NCI-H1105 treated with DMSO at 0.1 percent for 48 hours (cell line): ENCODE measurements around the gene EXOG.

Experiments used
- DNase-seq: peaks from one replicate; lab custom pipeline; 2025; lab: John Stamatoyannopoulos, UW

The EXOG gene

DNA sequence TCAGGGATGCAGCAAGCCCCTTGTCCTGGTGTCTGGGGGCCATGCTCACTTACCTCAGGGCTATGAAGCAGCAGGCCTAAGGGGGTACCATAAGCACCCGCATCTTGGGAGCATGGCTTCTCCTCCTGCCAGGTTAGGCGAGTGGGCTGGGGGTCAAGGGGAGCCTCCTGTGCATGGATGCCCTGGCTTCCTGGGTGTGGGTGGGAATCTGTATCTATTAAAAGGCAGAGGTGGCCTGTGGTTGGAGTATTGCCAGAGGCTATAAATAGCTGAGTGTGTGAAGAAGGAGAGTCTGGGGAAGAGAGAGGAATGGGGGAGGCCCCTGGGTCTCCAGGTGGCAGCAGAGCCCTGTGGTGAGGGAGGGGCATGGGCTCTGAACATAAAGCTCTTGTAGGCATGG lies 22.9 kb upstream of the EXOG start:
- peak; percentile 31 for DNase-seq

DNA sequence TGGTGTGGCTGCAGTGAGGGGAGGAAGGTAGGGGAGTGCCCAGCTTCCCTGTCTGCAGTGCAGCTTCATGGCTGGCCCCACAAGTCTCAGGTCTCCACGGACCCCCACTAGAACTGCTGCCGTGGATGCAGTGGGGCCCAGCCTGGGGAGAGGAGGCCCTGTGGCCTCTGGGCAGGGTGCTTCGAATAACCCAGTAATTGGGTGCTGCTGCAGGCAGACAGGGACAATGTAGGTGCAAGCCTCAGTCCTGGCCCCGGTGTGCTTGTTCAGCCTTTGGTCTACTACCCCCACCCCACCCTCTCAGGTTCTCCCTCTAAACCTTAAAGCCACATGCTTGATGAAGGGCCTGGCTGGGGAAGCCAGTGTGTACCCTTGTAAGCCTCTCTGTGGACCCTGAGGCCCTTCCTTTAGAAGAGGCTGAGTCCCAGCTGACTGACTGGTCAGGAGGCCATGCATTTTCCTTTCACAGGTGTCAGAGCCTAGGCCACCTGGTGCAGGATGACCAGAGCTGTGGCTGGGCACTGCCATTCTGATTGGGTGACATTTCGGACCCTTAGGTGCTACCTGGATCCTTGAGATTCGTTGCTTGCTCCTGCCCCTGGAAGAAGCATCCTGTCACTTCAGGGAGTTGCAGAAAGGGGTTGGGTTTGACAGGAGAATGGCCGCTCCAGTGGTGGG lies 21.1 kb upstream of the EXOG start:
- no peak for DNase-seq

GRCh38 chr3:38475716-38476115 lies 20.4 kb upstream of the EXOG start:
- DNase-seq, result no peak

DNA sequence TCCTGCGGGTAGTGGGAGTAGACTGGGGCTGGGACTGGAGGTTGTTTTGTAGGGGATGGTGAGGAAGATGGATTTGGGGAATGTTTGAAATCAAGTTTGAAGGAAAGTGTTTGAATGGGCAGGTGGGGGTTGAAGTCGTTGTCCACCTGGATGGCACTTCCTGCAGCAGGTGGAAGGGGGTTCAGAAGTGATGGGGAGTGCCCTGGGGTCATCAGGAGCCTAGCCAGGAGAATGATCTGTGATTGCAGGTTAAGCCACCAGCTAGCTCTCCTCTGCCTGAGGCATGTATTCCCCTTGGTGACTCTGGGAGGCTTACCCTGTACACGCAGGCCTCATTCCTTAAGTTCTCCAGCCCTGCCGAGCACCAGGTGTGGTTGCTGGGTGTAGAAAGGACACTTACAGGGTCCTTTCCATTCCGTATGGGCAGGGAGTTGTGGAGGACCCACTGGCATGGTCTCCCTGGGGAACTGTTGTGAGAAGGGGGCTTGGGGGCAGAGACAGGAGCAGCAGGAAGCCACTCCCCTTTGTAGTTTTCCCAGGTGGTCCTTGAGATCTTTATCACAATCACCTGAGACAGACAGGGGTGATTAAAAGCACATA lies 19.9 kb upstream of the EXOG start:
- no peak for DNase-seq

DNA sequence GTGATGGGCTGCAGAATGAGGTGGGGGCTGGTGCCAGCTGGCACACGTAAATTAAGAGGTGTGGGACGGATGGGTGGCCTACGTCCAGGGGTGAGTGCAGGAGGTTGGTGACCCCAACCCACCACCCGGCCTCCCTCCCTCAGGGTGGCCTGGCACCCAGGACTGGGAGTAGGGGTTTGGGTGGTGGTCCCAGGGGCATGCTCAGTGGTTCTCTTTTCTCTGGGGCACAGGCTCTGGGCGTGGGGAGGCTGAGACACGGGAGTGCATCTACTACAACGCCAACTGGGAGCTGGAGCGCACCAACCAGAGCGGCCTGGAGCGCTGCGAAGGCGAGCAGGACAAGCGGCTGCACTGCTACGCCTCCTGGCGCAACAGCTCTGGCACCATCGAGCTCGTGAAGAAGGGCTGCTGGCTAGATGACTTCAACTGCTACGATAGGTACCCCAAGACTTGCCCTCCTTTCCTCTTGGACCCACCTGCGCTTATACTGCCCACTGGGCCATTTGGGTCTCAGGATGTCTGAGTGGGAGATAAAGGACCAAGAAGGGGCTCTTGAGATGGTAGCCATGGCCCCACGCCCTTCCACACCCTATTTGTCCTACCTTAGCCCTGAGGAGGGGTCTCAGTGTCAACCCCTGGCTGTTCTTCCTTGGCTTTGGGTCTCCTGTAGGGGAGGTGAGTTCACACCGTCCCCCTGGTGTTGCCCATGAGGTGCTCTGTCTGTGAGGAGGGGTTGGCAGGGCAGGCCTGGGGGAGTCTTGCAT lies 18.9 kb upstream of the EXOG start:
- no peak for DNase-seq

DNA sequence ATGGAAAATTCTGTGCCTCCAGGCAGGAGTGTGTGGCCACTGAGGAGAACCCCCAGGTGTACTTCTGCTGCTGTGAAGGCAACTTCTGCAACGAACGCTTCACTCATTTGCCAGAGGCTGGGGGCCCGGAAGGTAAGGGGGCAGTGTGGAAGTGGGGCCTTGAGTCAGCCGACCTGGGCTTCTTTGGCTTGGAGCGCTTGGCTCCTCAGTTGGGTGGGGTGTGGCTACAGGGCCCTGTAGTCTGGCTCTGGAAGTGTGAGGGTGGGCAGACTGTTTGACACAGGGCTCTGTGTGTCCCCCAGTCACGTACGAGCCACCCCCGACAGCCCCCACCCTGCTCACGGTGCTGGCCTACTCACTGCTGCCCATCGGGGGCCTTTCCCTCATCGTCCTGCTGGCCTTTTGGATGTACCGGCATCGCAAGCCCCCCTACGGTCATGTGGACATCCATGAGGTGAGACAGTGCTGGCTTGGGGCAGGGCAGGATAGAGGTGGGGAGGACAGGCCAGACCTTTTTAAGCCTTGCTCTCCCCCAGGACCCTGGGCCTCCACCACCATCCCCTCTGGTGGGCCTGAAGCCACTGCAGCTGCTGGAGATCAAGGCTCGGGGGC lies 18.2 kb upstream of the EXOG start:
- no peak for DNase-seq

DNA sequence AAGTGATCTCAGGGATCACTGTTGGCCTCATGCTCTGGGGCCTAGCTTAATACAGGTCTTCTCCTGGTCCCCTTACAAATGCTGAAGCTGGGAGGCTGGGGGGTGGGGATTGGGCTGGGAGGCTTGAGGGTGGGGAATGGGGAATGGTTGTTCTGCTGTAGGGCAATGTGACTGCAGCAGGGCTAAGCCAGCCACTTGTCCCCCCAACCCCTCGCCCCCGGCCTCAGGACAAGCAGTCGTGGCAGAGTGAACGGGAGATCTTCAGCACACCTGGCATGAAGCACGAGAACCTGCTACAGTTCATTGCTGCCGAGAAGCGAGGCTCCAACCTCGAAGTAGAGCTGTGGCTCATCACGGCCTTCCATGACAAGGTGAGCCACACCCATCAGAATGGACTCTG lies 17.2 kb upstream of the EXOG start:
- DNase-seq, result no peak

GRCh38 chr3:38479431-38480092 lies 16.6 kb upstream of the EXOG start:
- DNase-seq, result peak; percentile 23

- DNase-seq, result no peak
Observed at GRCh38 chr3:38480093-38480445, 16.1 kb upstream of the EXOG start.

GRCh38 chr3:38480930-38481329 lies 15.2 kb upstream of the EXOG start:
- DNase-seq, result no peak

GRCh38 chr3:38482951-38483350 lies 13.2 kb upstream of the EXOG start:
- DNase-seq, result no peak

DNA sequence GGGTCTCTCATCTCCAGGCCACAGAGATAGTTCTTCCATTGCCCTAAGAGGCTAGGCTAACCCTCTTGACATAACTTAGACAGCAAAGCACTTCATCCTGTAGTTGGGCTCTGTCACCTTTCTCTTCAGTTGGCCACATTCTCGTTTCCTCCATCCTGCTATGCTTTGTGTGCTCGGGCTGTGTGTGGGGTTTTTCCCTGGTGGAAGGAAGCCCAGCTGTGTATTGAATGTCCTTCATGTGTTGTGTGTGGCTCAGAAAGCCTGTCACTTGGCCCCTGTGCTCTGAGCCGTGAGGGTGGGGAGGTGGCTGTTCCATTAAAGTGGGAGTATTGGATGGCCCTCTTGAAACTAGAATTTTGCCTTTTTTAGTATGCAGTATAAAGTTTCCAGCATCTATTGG lies 8.8 kb upstream of the EXOG start:
- DNase-seq, result no peak

- DNase-seq, result no peak
Observed at GRCh38 chr3:38488949-38489348, 7.2 kb upstream of the EXOG start.

DNA sequence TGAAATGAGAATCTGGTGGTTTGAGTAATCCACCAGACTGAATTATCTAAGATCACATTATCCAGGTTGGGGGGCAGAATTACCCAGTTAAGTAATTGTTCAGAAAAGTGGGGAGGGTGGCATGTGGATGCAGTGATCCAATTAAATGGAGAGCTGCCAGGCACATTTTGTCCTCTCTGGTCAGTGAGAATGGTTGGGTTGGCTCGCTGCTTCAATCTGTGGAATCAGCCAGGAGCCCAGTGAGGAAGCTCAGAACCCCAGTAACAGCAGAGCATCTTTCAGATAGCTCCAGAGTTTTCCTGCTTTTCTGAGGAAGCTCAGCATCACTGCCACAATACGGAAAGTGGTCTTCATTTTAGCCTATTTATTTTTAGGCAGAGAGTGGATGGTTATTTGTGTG lies 6.4 kb upstream of the EXOG start:
- no peak for DNase-seq

- no peak for DNase-seq
Observed at GRCh38 chr3:38490281-38491030, 5.7 kb upstream of the EXOG start.

DNA sequence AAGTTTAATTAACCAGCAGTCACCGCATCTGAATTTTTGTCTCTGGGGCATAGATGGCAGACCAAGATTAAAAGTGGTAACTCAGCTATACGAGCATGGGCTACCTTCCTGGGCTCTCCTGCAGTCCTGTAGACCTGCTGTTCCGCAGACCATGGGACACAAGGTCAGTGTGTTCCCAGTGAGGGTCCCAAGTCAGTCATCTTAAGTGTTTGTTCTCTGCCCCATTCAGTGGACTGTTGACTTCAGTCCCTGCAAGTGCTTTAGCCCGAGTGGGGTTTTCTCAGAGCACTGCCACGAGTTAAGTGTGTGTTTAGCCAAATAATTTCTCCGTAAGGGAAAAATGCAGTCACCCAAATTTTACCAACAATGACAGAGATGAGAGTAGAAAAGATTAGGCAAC lies 4.9 kb upstream of the EXOG start:
- no peak for DNase-seq

DNA sequence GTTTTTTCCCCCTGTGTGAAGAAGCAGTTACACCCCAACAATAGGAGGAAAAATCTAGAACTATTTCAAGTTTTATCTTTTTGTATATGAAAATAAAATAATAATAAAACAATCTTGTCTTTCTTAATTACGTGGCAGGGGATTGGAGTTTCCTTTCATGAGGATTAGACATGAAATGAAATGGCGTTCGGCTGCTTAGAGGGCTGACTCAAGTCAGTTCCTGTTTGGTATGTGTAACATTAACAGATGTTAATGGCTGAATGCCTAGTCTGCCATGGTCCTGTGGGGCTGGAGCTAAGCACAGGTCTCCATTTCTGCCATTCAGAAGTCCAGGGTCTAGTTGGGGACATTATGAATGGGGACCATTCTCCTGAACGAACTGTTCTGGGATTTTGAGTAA lies 3.1 kb upstream of the EXOG start:
- no peak for DNase-seq

DNA sequence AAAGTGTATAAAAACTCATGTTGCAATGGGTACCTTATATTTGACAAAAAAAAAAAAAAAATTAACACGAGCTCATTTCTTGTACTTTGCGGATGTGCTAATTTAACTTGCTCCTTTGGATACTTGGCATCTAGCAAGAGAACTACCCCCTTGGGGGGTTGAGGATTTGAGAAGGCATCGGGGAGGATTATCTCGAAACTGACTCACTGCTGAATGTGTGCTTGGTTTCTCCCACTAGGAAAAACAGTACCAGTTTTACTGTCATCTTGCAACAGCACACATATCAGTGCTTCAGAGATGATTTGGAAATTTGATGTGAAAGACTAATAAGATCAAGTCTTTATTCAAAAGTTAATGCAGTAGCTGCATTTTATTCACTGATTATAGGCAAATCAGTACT lies 891 bp downstream of the EXOG start:
- no peak for DNase-seq

DNA sequence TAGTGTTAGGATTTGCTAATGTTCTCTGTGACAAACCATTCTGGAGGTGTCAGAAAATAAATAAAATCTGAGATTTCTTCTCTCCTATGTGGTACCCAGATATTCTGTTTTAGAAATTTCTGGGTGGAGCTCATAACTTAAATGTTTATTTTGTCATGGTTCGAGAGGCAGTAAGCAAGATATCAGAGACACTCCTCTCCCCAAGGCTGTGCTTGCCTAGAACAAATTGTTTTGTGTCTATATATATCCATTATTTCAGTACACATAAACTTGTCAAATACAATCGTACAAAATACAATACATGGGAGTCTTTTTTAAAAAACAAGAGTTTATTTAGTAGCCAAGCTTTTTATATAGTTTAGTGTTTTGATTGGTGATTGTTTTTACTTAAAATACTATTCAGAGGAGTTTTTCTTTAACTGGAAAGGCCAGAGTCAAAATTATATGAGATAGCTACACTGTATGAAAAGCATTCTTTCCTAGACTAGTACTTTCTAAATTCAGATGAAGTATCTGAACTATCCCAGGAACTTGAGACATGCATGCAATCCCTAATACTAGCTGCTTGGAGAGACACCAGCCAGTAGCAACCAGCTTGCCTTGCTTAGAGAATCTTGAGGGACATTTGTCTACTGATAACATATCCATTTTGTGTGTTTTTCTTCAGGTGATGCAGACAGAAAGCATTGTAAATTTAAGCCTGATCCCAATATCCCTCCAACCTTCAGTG lies 4.7 kb downstream of the EXOG start:
- DNase-seq, result no peak

DNA sequence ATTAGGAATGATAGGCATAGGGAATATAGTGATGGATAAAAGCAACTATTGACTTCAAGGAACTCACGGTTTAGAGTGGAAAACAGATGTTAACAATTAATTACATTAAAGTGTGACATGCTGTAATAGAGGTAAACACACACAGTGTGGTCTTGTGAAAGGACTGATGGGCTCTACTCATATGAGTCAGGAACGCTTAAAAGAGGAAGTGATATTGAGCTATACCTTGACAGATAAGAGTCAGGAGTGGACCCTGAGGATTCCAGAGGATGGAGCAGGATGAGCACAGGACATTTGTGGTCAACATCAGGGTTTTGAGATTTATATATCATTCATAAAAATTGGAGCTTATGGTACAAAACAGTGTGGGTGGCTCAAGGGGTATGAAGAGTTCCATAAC lies 11.0 kb downstream of the EXOG start:
- no peak for DNase-seq

- DNase-seq, result no peak
Observed at GRCh38 chr3:38509732-38510131, 13.6 kb downstream of the EXOG start.
